Endothelial cell (in vitro differentiated cells): Measurements from ENCODE around the gene ERC2. TPM values are rescaled to one million over a fixed set of nuclear protein-coding genes. Genes with fewer than 3 reads are reported as not detected.

Source experiments
- DNase-seq: peaks from one replicate; pipeline ENCODE4 v3.0.0; 2021; ENCODE audit warnings: low spot score
- H3K27ac Mint-ChIP-seq: one replicate; pipeline ENCODE4 v1.8.0; 2021; ENCODE audit warnings: mixed read lengths, inconsistent platforms; ENCODE audit not compliant: unreplicated experiment
- H3K27me3 Mint-ChIP-seq: one replicate; pipeline ENCODE4 v1.8.0; 2021; ENCODE audit warnings: mild to moderate bottlenecking, moderate library complexity, mixed read lengths, inconsistent platforms; ENCODE audit not compliant: unreplicated experiment
- H3K36me3 Mint-ChIP-seq: one replicate; pipeline ENCODE4 v1.8.0; 2021; ENCODE audit warnings: mild to moderate bottlenecking, low read depth, mixed read lengths, inconsistent platforms; ENCODE audit not compliant: unreplicated experiment
- H3K4me1 Mint-ChIP-seq: one replicate; pipeline ENCODE4 v1.8.0; 2021; ENCODE audit warnings: mild to moderate bottlenecking, mixed read lengths, inconsistent platforms; ENCODE audit not compliant: unreplicated experiment
- H3K4me3 Mint-ChIP-seq: one replicate; pipeline ENCODE4 v1.8.0; 2021; ENCODE audit warnings: mild to moderate bottlenecking, mixed read lengths, inconsistent platforms; ENCODE audit not compliant: unreplicated experiment
- H3K9me3 Mint-ChIP-seq: one replicate; pipeline ENCODE4 v1.8.0; 2021; ENCODE audit warnings: mixed read lengths, inconsistent platforms; ENCODE audit not compliant: unreplicated experiment
- total RNA-seq: library from RNA; stranded (reverse); fragmentation: NEBNext Ultra II Directional; extraction: Animal tissue kit (Norgen Biotek cat#: 25700); gene quantifications from one replicate; pipeline ENCODE4 v1.2.1, GENCODE V29; 2021; ENCODE audit not compliant: unreplicated experiment
- TF ChIP-seq, protein P1 (sequence below): fragments of 200-600 bp; sonication (generic); IDR thresholded peaks from one replicate; pipeline ENCODE4 v1.5.0; 2021; ENCODE audit warnings: antibody characterized with exemption; ENCODE audit not compliant: unreplicated experiment

Gene ERC2
- total RNA-seq, 1 donor from 2014 or later: 20.5 TPM

DNA sequence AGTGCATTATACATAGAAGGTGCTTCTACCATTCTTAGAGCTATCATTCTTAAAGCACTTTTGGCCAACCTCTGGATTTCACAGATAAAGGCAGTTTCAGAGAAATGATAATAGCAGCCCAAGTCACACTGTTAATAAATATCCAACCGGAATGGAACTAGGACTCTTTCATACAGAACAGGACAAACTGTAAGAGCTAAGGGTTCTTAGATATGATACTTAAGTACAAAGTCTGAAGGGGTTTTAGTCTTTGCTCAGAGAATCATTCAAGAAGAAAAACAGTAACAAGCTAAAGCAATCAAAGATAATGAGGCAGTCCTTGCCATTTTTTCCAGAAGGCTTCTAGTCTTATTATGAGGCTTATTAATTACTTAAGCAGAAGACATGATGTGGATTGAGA lies 239.0 kb downstream of the ERC2 start:
- no peak overlapping the region for H3K4me3 Mint-ChIP-seq
- H3K27me3 Mint-ChIP-seq: no peaks in the 10 kb centered on the region
- no peaks in the 10 kb centered on the region for H3K36me3 Mint-ChIP-seq
- no peak overlapping the region for H3K27ac Mint-ChIP-seq
- no peak for DNase-seq
- TF ChIP-seq, protein P1, sequence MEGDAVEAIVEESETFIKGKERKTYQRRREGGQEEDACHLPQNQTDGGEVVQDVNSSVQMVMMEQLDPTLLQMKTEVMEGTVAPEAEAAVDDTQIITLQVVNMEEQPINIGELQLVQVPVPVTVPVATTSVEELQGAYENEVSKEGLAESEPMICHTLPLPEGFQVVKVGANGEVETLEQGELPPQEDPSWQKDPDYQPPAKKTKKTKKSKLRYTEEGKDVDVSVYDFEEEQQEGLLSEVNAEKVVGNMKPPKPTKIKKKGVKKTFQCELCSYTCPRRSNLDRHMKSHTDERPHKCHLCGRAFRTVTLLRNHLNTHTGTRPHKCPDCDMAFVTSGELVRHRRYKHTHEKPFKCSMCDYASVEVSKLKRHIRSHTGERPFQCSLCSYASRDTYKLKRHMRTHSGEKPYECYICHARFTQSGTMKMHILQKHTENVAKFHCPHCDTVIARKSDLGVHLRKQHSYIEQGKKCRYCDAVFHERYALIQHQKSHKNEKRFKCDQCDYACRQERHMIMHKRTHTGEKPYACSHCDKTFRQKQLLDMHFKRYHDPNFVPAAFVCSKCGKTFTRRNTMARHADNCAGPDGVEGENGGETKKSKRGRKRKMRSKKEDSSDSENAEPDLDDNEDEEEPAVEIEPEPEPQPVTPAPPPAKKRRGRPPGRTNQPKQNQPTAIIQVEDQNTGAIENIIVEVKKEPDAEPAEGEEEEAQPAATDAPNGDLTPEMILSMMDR: no peak
- H3K9me3 Mint-ChIP-seq: no peaks in the 10 kb centered on the region
- H3K4me1 Mint-ChIP-seq: no peaks in the 10 kb centered on the region

DNA sequence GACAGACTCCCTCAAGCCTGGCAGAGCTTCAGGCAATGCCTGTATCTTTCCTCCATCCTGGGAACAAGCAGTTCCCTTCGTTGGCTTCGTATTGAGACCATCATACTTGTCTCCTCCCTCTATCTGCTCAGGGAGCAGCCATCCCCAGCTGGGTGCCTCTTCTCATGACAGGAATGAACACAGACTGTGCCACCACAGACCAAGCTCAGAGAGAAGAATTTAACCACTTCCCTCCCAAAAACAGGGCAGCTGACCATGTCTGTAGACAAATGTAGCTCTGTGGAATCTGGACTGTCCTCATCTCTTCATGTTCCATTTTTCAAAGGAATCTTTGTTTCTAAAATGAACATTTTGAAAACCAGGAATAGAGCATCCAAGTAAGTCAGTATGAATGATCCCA lies 245.4 kb downstream of the ERC2 start:
- DNase-seq: no peak
- H3K4me3 Mint-ChIP-seq: no peak overlapping the region

DNA sequence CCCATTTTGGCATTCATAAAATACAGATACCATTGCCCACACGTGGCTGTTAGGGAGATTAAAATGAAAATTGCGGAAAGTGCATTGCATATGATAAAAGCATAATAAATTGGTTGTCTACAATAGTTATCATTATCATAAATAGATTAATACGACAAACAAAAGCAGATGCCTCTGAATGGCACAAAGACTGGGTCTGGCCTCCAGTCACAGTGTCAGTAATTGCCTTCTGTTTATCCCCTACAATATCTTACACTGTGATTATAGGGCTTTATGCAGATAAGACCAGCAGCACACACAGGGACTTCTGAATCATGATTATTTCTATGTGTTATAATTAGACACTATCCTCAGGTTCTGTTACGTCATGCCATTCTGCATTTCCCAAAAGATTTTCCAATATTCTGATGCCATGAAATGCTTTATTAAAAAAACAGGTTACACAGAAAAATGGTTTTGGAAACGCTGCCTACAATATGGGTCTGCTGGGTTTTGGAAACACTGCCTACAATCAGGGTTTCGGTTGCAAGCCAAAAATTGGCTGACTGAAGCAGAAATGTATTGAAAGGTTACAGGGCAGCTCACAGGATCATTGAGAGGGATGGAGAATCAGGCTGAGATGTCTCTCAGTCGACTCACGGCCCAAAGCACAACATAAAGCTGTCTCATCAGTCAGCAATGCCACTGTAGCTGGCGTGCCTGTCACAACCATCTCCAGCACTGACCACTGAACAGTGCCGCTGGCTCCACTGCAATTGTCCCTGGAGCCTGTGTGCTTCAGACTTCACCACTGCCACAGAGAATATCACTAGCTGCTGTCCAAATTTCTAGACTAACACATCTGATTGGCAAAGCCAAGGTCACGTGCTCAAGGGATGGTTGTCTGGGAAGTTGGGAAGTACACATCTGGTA lies 248.1 kb downstream of the ERC2 start:
- Mint-ChIP-seq H3K4me1 (peaks cover 2% of the 10 kb centered on the region), H3K9me3 (no peaks in the 10 kb centered on the region), H3K27me3 (no peaks in the 10 kb centered on the region), H3K36me3 (no peaks in the 10 kb centered on the region), H3K4me3 (no peak overlapping the region), H3K27ac (no peak overlapping the region)
- no peak for DNase-seq
- TF ChIP-seq, protein P1: no peak

More for the DNA sequence above, 245.4 kb downstream of the ERC2 start:
- Mint-ChIP-seq H3K9me3 (no peaks in the 10 kb centered on the region), H3K27me3 (no peaks in the 10 kb centered on the region), H3K4me1 (no peaks in the 10 kb centered on the region), H3K27ac (no peak overlapping the region), H3K36me3 (no peaks in the 10 kb centered on the region)
- TF ChIP-seq, protein P1: no peak

DNA sequence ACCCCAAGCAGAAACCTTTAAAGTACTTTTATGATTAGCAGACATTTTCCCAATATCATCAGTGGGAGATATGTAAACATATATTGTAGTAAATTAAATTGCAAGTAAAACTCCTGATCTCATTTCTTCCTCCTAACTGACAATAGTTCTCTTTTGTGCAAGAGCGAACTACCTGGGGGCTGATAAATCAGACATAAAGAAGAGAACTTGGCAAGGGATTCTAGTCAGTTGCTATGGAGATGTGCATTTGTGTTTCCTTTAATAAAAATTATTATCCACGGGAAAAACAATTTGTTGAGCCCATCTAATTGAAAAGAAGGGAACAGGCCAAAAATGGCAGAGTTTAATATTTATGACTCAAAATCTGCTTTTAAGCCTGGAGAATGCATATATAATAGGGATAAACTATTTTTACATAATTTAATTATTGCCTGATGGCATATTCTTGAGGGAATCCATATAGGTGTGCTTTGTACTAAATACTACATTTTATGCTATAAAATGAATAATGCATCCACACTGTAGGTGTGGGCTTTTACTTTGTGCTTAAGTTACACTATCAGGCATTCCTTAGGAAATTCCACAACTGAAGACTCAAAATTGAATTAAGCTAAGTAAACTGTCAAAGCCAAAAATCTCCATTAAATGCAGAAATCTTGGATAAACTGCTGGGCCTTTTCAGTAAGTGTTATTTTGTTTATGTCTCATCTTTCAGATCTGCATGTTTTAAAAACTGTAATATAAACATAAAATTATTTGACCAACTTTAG lies 258.1 kb downstream of the ERC2 start:
- Mint-ChIP-seq H3K36me3 (no peaks in the 10 kb centered on the region), H3K4me1 (no peaks in the 10 kb centered on the region), H3K27ac (no peak overlapping the region), H3K27me3 (no peaks in the 10 kb centered on the region), H3K4me3 (no peak overlapping the region), H3K9me3 (no peaks in the 10 kb centered on the region)
- DNase-seq: no peak
- TF ChIP-seq, protein P1: no peak
